Measurements from ENCODE around the gene AQP12B.

Gene AQP12B

DNA sequence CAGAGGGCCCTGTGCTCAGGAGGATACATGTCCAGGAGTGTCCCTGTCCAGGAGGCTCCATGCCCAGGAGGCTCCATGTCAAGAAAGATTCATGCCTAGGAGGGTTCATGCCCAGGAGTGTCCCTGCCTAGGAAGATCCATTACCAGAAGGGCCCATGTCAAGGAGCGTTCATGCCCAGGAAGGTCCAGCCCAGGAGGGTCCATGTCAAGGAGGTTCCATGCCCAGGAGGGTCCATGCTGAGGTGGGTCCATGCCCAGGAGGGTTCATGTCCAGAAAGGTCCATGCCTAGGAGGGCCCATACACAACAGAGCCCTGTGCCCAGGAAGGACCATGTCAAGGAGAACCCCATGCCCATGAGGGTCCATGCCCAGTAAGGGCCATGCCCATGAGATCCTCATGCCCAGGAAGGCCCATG lies 50.4 kb downstream of the AQP12B start:
- DNase-seq (ENCODE audit: low spot score) = no peak

DNA sequence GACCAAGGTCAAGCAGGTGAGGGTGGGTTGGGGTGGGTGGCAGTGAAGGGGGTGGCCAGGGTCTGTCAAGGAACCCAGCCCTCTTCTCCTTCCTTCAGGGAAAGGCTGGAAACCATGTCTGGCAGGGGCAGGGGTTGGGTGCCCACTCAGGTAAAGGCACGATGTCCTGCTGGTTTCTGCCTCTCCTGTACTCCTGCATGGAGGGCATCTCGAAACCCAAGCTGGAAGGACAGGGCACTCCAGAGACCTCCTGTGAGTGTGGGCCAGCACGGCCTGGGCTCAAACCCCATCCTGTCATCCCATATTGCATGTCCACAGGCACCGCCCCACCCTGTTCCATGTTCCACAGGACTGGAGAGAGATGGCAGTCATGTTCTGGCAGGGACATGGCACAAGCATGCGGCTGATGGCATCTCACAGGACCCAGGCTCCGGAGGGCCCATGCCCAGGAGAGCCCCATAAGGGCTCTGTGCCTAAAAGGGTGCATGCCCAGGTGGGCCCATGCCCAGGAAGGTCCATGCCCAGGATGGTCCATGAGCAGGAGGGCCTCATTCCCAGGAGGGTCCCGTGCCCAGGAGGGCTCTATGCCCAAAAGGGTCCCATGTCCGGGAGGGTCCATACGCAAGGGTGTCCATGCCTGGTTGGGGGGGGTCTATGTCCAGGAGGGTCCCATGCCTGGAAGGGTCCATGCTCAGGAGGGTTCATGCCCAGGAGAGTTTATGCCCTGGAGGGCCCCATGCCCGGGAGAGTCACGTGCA lies 51.0 kb downstream of the AQP12B start:
- no peak for DNase-seq (ENCODE audit: low spot score)

DNA sequence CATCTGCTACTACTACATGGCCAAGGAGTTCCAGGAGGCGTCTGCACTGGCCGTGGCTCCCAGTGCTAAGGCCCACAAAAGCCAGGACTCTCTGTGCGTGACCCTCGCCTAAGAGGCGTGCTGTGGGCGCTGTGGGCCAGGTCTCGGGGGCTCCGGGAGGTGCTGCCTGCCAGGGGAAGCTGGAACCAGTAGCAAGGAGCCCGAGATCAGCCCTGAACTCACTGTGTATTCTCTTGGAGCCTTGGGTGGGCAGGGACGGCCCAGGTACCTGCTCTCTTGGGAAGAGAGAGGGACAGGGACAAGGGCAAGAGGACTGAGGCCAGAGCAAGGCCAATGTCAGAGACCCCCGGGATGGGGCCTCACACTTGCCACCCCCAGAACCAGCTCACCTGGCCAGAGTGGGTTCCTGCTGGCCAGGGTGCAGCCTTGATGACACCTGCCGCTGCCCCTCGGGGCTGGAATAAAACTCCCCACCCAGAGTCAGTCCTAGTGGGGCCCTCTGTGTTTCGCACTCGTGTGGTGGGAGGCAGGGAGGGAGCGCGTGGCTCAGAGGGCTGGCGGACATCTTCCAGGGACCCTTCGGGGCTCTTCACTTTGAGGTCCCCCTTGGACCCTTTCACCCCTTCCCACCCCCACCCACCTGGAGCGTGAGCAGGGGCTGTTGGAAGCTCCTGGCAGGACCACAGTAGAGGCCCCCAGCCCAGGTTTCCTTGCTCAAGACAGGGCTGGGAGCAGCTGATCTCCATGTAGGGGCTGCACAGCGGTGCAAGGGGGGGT lies 51.7 kb downstream of the AQP12B start:
- no peak for DNase-seq (ENCODE audit: low spot score)

DNA sequence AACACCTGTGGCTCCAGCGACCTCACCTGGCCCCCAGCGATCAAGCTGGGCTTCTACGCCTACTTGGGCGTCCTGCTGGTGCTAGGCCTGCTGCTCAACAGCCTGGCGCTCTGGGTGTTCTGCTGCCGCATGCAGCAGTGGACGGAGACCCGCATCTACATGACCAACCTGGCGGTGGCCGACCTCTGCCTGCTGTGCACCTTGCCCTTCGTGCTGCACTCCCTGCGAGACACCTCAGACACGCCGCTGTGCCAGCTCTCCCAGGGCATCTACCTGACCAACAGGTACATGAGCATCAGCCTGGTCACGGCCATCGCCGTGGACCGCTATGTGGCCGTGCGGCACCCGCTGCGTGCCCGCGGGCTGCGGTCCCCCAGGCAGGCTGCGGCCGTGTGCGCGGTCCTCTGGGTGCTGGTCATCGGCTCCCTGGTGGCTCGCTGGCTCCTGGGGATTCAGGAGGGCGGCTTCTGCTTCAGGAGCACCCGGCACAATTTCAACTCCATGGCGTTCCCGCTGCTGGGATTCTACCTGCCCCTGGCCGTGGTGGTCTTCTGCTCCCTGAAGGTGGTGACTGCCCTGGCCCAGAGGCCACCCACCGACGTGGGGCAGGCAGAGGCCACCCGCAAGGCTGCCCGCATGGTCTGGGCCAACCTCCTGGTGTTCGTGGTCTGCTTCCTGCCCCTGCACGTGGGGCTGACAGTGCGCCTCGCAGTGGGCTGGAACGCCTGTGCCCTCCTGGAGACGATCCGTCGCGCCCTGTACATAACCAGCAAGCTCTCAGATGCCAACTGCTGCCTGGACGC lies 52.5 kb downstream of the AQP12B start:
- no peak for DNase-seq (ENCODE audit: low spot score)

DNA sequence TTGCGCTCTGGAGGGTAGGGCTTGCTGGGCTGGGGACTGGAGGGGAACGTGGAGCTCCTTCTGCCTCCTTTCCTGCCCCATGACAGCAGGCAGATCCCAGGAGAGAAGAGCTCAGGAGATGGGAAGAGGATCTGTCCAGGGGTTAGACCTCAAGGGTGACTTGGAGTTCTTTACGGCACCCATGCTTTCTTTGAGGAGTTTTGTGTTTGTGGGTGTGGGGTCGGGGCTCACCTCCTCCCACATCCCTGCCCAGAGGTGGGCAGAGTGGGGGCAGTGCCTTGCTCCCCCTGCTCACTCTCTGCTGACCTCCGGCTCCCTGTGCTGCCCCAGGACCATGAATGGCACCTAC lies 53.1 kb downstream of the AQP12B start:
- no peak for DNase-seq (ENCODE audit: low spot score)

DNA sequence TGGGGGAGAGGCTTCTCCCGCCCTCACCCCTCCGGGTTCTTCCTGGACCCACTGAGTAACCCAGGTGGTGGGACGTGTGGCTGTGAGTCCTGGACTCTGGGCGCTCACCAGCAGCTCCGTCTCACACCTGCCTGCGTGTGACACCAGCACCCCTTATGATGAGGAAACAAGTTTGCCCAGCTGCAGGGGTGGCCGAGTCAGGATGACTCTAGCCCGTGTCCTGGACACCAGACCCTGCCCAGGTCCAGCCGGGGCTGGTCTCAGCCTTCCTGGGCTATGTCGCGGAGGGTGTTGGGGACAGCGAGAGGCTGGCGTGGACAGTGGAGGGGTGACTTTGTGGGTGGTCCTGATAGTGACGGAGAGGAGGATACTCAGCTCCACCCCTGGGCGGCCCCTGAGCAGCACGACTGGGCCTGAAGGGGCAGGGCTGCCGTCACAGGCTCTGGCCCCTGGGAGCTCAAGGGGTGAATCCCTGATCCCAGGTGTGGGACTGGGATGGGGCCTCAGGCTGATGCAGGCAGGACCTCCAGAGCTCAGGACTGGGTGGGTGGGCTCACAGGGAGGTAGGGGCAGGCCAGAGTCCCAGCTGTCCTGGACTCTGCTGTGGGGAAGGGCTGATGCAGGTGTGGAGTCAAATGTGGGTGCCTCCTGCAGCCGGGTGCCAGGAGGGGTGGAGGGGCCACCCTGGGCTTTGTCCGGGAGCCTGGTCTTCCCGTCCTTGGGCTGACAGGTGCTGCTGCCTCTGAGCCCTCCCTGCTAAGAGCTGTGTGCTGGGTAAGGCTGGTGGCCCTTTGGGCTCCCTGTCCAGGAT lies 53.7 kb downstream of the AQP12B start:
- DNase-seq (ENCODE audit: low spot score) = no peak

DNA sequence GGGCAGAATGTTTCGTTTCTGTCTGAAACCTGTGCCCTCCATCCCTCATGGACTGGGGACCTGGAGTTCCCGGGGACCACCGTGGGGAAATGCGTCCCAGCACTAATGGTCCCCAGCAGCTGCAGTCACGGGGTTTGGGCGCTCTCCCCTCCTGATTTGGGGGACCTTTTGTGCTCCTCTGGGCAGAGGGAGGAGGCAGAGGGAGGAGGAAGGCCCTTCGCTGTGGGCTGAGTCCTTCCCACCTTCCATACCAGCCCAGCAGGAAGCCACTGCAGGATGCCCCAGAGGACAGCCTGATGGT lies 54.2 kb downstream of the AQP12B start:
- DNase-seq (ENCODE audit: low spot score) = no peak

DNA sequence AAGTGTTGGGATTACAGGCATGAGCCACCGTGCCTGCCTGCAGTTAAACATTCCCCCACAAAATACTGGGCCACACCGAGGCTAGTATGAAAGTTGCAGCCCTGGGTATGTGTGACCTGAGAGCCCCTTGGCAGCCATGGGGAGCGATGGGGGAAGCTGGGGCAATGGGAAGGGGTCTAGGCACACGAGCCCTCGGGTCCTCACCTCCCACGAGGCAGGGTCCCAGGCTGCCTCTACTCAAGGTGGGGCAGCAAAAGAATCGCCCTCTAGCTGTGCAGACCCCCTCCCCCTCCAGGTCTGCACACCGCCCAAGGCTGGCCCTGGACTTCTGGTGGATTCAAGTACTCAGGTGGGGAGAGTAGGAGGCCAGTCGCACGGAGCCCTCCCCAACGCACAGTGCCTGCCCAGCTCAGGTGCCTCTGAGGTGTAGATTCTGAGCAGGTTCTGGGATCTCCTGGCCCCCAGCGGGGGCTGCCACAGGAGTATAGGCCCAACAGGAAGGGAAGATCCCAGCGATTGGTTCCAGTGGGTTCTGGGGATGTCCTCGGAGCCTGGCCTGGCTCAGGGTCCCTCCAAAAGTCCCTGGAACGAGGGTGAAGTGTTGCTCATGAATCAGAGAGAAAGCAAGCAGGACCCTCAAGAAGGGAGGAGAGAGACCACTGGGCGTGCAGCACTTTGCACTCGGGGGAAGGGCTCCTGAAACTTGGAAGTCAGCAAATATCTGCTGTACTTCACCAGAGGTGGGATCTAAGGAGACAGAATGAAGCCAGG lies 54.8 kb downstream of the AQP12B start:
- no peak for DNase-seq (ENCODE audit: low spot score)

DNA sequence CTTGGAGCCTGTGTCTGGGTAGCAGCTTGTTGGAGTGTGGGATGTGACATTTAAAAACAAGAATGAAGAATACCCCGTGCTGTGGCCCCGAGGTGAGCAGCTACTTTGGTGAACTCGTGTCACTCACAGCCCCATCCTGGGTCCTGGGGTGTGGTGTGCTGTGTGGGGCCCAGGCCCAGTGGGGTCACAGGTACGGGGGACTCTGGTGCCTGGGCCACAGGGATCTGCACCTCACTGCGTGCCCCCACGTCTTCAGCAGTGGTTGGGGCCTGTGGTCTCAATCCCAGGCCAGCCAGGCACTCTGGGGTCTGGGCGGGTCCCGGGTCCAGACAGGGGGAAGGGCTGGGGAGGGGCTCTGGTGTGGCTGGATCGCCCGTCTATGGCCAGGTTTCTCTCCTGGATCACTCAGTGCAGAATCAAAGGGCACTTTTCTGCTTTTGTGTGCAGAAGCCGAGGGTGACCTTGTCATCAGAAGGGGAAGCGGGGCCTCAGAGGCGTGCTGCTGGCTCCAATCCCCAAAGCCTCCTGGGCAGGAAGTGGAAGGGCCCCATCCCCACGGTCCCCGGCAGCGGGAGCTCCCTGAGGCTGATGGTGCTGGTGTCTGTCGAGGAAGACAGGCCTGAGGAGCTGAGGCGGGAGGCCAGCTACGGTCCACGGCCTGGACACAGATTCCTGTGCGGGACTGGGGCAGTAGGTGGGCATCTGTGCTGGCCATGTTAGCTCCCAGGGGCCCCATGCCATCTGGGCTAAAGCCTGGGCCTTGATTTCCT lies 56.0 kb downstream of the AQP12B start:
- DNase-seq (ENCODE audit: low spot score) = no peak

Measured in AG08396 (cell line).